GM18499 (cell line): ENCODE measurements around the gene ZFP90.

Experiments used
- ATAC-seq: cut with Tn5 transposase; IDR thresholded peaks from one replicate; pipeline ENCODE4 v1.9.1; 2021; ENCODE audit warnings: moderate number of reproducible peaks; ENCODE audit not compliant: insufficient read depth, unreplicated experiment

ZFP90 gene

GRCh38 chr16:68574479-68574878 is 35.4 kb downstream of the ZFP90 start:
- no peak for ATAC-seq

- ATAC-seq = no peak
These were observed 36.0 kb downstream of the ZFP90 start for GRCh38 chr16:68575082-68575481.

- ATAC-seq = no peak
These were observed 38.3 kb downstream of the ZFP90 start for GRCh38 chr16:68577352-68577853.

- no peak for ATAC-seq
These were observed 51.3 kb downstream of the ZFP90 start for GRCh38 chr16:68590201-68590994.

GRCh38 chr16:68592466-68593337 is 53.6 kb downstream of the ZFP90 start:
- no peak for ATAC-seq

- no peak for ATAC-seq
These were observed 57.2 kb downstream of the ZFP90 start for GRCh38 chr16:68596266-68596665.

- ATAC-seq = no peak
These were observed 60.5 kb downstream of the ZFP90 start for GRCh38 chr16:68599586-68599985.

- ATAC-seq = no peak
These were observed 66.7 kb downstream of the ZFP90 start for GRCh38 chr16:68605746-68606145.

GRCh38 chr16:68607443-68607842 is 68.4 kb downstream of the ZFP90 start:
- no peak for ATAC-seq

GRCh38 chr16:68608330-68608729 is 69.2 kb downstream of the ZFP90 start:
- ATAC-seq = no peak

- no peak for ATAC-seq
These were observed 73.9 kb downstream of the ZFP90 start for GRCh38 chr16:68612996-68613395.

- ATAC-seq = no peak
These were observed 78.6 kb downstream of the ZFP90 start for GRCh38 chr16:68617734-68618133.
